Epithelial cell of esophagus (primary cell): ENCODE results near the gene DMPK.

Experiments
- DNase-seq: peaks from one replicate; pipeline ENCODE4 v3.0.0; 2010; ENCODE audit warnings: low read depth
- H3K4me3 ChIP-seq: 2 replicates; pipeline ENCODE4 v1.5.1; 2011; ENCODE audit warnings: mild to moderate bottlenecking, low read length, control low read depth
- TF ChIP-seq, protein P1 (sequence below): IDR thresholded peaks from 2 replicates; pipeline ENCODE4 v1.5.1; 2011; ENCODE audit warnings: low read depth, mild to moderate bottlenecking, low read length, control low read depth, inconsistent platforms; ENCODE audit not compliant: insufficient read depth; ENCODE audit errors: missing control alignments

Gene DMPK

DNA sequence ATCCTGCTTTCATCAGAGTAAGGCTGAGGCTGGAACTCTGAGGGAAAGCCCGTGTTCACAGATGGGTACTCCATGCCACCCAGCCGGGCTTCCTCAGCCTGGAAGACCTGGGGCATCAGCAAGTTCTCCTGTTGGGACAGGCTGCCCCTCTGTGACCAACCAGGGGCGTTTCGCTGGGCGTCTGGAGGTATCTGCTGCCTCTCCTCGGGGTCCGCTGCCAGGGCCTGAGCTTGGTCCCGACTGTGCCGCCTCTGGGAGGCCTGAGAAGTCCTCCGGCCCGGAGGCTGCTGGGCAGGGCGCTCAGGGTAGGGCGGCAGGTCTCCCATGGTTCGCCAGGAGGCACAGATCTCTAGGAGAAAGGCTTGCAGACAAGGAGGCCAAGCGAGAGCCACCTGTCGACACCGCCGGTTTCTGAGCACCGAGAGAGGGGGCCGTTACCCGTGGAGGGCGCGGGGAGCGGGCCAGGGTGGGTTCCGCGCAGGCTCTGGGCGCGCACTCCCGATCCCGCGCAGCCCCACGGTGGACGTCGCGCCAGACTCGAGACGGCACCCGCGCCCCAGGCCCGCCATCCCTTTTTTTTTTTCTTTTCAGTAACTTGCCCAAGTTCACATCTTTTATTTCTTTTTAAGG, 32.7 kb upstream of the DMPK start, which contains the start of gene RSPH6A:
TSS of gene RSPH6A (minus strand) at position 458 of the 630 bp plus-strand sequence. CDS start at position 326, 132 bp downstream.
- no peak within 1 kb of the TSS for H3K4me3 ChIP-seq
- DNase-seq = no peak
- TF ChIP-seq, protein P1, sequence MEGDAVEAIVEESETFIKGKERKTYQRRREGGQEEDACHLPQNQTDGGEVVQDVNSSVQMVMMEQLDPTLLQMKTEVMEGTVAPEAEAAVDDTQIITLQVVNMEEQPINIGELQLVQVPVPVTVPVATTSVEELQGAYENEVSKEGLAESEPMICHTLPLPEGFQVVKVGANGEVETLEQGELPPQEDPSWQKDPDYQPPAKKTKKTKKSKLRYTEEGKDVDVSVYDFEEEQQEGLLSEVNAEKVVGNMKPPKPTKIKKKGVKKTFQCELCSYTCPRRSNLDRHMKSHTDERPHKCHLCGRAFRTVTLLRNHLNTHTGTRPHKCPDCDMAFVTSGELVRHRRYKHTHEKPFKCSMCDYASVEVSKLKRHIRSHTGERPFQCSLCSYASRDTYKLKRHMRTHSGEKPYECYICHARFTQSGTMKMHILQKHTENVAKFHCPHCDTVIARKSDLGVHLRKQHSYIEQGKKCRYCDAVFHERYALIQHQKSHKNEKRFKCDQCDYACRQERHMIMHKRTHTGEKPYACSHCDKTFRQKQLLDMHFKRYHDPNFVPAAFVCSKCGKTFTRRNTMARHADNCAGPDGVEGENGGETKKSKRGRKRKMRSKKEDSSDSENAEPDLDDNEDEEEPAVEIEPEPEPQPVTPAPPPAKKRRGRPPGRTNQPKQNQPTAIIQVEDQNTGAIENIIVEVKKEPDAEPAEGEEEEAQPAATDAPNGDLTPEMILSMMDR = no peak

DNA sequence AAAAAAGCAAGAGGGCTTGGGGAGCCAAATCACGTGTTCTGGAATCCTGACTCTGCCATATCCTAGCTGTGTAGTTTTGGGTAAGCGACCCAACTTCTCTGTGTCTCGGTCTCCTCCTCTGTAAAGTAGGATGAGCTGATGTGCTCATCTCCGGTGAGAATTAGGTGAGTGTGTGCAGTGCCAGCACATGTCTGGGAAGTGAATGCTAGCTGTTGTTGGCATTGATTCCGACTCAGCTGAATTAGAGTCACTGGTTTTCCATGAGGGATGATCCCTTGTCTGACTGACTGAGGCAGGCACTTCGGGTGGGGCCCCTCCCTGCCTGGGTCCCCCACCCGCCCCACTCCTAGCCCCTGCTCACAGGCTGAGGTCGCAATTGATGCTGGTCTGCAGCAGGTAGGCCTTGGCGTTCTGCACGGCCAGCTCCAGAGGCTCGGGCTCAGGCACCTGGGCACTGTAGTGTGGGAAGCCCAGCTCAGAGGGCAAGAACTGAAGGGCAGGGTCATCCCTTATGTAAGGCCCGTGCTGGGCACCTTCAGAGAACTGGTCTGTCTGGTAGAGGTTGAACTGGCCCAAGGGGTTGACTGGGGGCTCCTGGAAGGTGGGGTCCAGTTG, 32.0 kb upstream of the DMPK start:
- TF ChIP-seq, protein P1 = no peak
- DNase-seq = peak; percentile 81
- H3K4me3 ChIP-seq = no peak overlapping the region

DNA sequence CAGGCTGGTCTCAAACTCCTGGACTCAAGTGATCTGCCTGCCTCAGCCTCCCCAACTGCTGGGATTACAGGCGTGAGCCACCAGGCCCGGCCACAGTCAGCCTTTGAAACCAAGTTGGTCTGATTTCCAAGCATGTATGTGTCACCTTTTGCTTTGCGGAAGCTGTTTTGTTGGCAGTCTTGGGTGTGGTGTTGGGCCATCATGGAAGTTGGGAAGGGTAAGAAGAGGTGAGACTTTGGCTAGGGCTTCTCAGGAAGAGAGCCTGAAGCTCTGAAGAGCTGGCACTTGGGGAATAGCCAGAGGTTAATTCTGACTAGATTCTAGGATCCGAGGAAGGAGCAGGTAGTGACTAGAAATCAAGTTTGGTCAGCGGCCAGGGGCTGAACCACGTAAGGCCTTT, 30.0 kb upstream of the DMPK start:
- TF ChIP-seq, protein P1 = no peak
- peak; percentile 55 for DNase-seq
- no peak overlapping the region for H3K4me3 ChIP-seq

DNA sequence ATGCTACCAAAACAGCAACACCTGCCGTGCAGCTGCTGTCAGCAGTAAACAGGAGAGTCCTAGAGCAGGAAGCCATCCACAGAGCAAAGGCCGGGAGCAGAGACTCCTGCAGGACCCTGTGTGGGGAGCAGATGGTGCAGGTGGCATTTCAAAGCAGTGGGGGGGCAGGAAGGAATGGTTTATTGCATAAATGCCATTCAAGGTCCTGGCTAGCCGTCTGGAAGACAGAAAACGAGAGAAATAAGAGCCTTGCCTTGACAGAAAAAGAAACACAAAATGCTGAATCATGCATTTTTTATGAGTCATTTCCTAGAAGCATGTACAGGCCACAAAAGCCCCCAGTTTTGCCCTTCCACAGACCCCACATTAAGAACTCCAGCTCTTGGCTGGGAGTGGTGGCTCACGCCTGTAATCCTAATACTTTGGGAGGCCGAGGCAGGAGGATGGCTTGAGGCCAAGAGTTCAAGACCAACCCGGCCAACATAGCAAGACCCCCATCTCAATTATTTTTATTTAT, 27.4 kb upstream of the DMPK start:
- peak; percentile 60 for DNase-seq
- TF ChIP-seq, protein P1 = no peak
- no peak overlapping the region for H3K4me3 ChIP-seq

DNA sequence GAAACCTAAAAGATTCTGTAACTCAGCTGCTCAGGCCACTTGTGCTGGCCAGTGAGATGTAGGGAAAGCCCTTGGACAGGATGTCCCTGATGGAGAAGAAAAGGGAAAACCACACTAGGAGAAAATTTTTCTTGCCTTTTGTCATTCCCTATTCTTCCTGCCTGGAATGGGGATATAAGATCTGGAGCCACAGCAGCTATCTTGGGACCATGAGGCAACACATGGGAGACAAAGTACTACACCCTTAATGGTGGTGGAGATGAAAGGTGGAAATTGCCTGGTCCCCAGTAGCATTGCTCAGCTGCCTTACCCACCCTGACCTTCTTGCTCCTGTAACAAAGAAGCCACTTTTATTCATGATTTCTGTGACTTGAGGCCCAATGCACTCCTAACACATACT, 23.4 kb upstream of the DMPK start:
- no peak for DNase-seq
- H3K4me3 ChIP-seq = no peak overlapping the region
- TF ChIP-seq, protein P1 = no peak

DNA sequence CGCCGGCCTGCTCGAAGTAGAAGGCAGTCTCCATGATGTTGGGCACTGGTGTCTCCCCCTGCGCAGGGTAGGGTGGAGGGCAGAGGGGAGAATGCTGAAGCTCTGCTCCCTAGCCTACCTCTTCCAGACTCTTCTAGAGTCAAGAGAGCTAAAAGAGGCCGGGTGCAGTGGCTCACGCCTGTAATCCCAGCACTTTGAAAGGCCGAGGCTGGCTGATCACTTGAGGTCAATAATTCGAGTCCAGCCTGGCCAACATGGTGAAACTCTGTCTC, 22.6 kb upstream of the DMPK start:
- no peak overlapping the region for H3K4me3 ChIP-seq
- TF ChIP-seq, protein P1 = no peak
- no peak for DNase-seq
